Lung (tissue), 12 donors: ENCODE results near the gene RELB. TPM values are rescaled to one million over a fixed set of nuclear protein-coding genes. Genes with fewer than 3 reads are reported as not detected.

Source experiments
- ATAC-seq: fragments of 200-7000 bp; cut with Tn5 transposase; one replicate; pipeline ENCODE4 v1.9.1; 2020; ENCODE audit warnings: moderate number of reproducible peaks; ENCODE audit not compliant: insufficient read depth, low FRiP score
- DNase-seq, 3 donors: peaks; one replicate each; pipeline ENCODE4 v3.0.0-alpha.2; 2013 to 2017
- H3K27ac ChIP-seq, 2 donors: one replicate each; pipeline ENCODE4 v1.5.1; 2013; ENCODE audit warnings: mild to moderate bottlenecking in 2 of 2, moderate library complexity in 2 of 2, control low read depth in 1 of 2, inconsistent platforms in 1 of 2, low read depth in 1 of 2, low read length in 1 of 2
- H3K27me3 ChIP-seq, 3 donors: one replicate each; pipeline ENCODE4 v1.5.1; 2013; ENCODE audit warnings: low read length in 2 of 3; ENCODE audit not compliant: control insufficient read depth in 3 of 3, insufficient read depth in 3 of 3
- H3K36me3 ChIP-seq, 4 donors: one replicate each; pipeline ENCODE4 v1.5.1; 2013; ENCODE audit warnings: low read length in 4 of 4, mild to moderate bottlenecking in 1 of 4, moderate library complexity in 1 of 4; ENCODE audit not compliant: control insufficient read depth in 4 of 4, insufficient read depth in 4 of 4
- H3K4me1 ChIP-seq, 5 donors: one replicate each; pipeline ENCODE4 v1.5.1; 2013; ENCODE audit warnings: low read length in 5 of 5, mild to moderate bottlenecking in 2 of 5, moderate library complexity in 1 of 5; ENCODE audit not compliant: control insufficient read depth in 5 of 5, insufficient read depth in 5 of 5
- H3K4me3 ChIP-seq: one replicate; pipeline ENCODE4 v1.5.1; 2013; ENCODE audit warnings: mild to moderate bottlenecking, control low read depth, moderate library complexity
- H3K9ac ChIP-seq, 2 donors: one replicate each; pipeline ENCODE4 v1.5.1; 2013; ENCODE audit warnings: low read length in 2 of 2, control low read depth in 1 of 2; ENCODE audit not compliant: insufficient read depth in 1 of 2
- H3K9me3 ChIP-seq, 4 donors: one replicate each; pipeline ENCODE4 v1.5.1; 2013; ENCODE audit warnings: low read length in 3 of 4, mild to moderate bottlenecking in 1 of 4, moderate library complexity in 1 of 4; ENCODE audit not compliant: control insufficient read depth in 4 of 4, insufficient read depth in 3 of 4
- CTCF ChIP-seq: IDR thresholded peaks from 2 replicates; pipeline ENCODE4 v1.5.1; 2012; ENCODE audit warnings: mild to moderate bottlenecking; ENCODE audit errors: control extremely low read depth, extremely low read depth
- whole genome bisulfite sequencing, 2 donors: extraction: QIAGEN DNeasy Blood & Tissue Kit; methylation state at CpG; one replicate each; pipeline ENCODE4 v1.1.7; 2013; 5-methylcytosine and 5-hydroxymethylcytosine counted together
- polyA plus RNA-seq, 2 donors: library from polyadenylated mRNA; stranded (reverse); fragments of 200-250 nt; gene quantifications; one replicate each; pipeline ENCODE4 v1.2.1, GENCODE V29; 2013
- total RNA-seq, 2 donors: library from RNA; depleted of rRNA in 1 of 2; stranded (reverse); fragments of >200 nt in 1 of 2; gene quantifications; one replicate each; pipeline ENCODE4 v1.2.1, GENCODE V29; 2014 to 2021
- donor health status: control.
- donor health status: control.
- donor health status: Bipolar disorder and iron deficiency.
- donor health status: healthy.
- donor health status: DM: yes; HTN: yes; CAD: no.

Gene RELB
- total and polyA plus RNA-seq, 4 donors = 9.4 to 65.9 (median 19.8) TPM

DNA sequence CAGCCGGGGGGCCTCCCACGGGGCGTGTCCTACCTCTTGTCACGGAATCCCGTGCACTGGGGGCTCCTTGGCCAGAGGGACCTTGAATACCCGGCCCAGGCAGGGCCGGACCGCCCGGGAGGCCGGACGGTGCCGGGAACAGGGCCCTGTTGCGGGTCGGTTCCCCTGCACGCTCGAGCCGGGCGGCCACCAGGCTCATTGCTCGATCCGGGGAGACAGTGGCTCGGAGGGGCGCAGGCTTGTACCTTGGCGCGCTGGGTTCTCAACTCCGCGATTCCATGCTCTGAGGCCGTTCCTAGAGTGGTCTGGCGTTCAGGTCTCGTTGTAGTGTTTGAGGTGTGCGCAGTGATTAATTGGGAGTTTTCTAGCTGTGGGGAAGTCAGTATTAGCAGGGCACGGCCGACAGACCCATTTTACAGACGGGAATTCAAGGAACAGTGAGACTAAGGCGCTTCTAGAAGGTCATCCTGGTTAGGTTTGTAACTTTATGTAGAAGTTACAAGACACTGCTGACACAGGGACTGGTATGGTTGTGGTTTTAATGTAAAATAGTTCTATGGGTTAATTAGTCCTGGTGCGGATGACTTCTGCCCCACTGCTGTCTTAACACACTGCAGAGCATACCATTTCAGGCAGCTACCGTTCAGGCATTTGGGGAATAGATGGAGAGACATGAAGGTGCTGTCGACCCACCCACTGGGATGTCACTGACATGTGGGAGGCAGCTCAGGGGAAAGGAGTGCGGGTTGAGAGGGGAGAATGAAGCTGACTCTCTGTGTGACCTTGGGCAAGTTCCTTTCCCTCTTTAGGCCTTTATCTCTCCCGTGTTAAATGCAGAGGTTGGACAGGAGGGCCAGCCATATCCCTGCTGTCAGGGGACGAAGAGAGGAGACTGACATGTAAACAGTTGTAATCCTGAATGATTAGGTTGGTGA, 45.5 kb upstream of the RELB start:
- Histone ChIP-seq H3K9ac (peak overlapping the region; percentile 82 to 88), H3K4me1 (peaks cover 0 to 26% (median 6%) of the 10 kb centered on the region in 5 donors), H3K27ac (peak overlapping the region; percentile 69 to 82), H3K27me3 (no peaks in the 10 kb centered on the region), H3K4me3 (peak overlapping the region; percentile 100), H3K36me3 (peaks cover 0 to 3% (median 1%) of the 10 kb centered on the region in 4 donors), H3K9me3 (no peaks in the 10 kb centered on the region)
- peak in 1 of 3 donors; percentile 2 for DNase-seq
- WGBS, 2 donors = 3 to 5% methylated on average over 37 to 40 of the region's 40 CpGs
- TF ChIP-seq CTCF = no peak
- ATAC-seq = peak; percentile 7

DNA sequence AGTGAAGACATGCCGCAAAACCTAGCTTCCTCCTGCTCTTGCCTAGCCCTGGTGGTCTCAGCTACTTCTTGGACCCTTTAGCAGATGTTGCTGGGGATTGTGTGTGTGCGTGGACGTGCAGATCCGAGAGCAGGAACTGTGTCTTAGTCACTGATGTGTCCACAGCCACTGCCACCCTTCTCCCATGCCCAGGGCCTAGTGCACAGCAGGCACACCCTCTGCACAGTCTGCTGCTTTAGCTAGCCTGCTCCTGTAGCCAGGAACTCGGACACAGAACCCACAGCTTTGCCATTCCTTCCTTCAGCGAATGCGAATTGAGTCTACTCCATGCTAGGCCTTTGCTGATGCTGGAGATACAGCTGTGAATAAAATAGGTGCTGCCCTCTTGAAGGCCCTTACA, 43.7 kb upstream of the RELB start:
- Histone ChIP-seq H3K4me3 (no peak overlapping the region), H3K9me3 (no peaks in the 10 kb centered on the region), H3K27me3 (no peaks in the 10 kb centered on the region), H3K36me3 (peaks cover 2 to 8% (median 4%) of the 10 kb centered on the region in 4 donors), H3K27ac (no peak overlapping the region), H3K4me1 (peaks cover 0 to 20% (median 6%) of the 10 kb centered on the region in 5 donors), H3K9ac (no peak overlapping the region)
- TF ChIP-seq CTCF = no peak
- no peak for DNase-seq
- WGBS, 2 donors = 82 to 84% methylated on average over 7 of the region's 7 CpGs
- no peak for ATAC-seq

DNA sequence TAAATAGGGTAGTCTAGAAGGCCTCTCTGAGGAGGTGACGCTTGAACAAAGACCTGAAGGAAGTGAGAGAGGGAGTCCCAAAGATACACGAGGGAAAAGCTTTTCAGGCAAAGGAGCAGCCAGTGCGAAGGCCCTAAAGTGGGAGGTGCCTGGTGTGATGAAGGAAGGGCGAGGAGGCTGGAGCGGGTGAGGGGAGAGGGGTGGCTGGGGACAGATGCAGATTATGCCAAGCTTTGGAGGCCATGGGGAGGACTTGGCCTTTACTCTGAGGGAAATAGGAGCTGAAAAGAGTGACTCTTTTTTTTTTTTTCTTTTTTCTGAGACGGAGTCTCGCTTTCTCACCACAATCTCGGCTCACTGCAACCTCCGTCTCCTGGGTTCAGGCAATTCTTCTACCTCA, 43.2 kb upstream of the RELB start:
- WGBS, 2 donors = 83 to 87% methylated on average over 9 of the region's 9 CpGs
- Histone ChIP-seq H3K9ac (no peak overlapping the region), H3K9me3 (no peaks in the 10 kb centered on the region), H3K4me3 (no peak overlapping the region), H3K36me3 (peaks cover 2 to 8% (median 4%) of the 10 kb centered on the region in 4 donors), H3K4me1 (peaks cover 0 to 20% (median 6%) of the 10 kb centered on the region in 5 donors), H3K27me3 (no peaks in the 10 kb centered on the region), H3K27ac (no peak overlapping the region)
- ATAC-seq (no peak), DNase-seq (no peak)
- TF ChIP-seq CTCF = no peak
